ENCODE results near the gene TLN1.

DNA sequence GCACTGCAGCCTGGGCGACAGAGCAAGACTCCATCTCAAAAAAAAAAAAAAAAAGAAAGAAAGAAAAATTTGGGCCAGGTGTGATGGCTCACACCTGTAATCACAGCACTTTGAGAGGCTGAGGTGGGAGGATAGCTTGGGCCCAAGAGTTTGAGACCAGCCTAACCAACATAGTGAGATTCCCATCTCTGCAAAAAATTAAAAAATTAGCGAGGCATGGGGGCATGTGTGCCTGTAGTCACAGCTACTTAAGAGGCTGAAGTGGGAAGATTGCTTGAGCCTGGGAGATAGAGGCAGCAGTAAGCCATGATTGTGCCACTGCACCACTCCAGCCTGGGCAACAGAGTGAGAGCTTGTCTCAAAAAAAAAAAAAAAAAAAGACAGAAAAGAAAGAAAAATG, 78.4 kb downstream of the TLN1 start:
- TF ChIP-seq POLR2A (IDR thresholded peaks at IDR 0.05): no peak
- TF ChIP-seq, protein P1, sequence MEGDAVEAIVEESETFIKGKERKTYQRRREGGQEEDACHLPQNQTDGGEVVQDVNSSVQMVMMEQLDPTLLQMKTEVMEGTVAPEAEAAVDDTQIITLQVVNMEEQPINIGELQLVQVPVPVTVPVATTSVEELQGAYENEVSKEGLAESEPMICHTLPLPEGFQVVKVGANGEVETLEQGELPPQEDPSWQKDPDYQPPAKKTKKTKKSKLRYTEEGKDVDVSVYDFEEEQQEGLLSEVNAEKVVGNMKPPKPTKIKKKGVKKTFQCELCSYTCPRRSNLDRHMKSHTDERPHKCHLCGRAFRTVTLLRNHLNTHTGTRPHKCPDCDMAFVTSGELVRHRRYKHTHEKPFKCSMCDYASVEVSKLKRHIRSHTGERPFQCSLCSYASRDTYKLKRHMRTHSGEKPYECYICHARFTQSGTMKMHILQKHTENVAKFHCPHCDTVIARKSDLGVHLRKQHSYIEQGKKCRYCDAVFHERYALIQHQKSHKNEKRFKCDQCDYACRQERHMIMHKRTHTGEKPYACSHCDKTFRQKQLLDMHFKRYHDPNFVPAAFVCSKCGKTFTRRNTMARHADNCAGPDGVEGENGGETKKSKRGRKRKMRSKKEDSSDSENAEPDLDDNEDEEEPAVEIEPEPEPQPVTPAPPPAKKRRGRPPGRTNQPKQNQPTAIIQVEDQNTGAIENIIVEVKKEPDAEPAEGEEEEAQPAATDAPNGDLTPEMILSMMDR (IDR thresholded peaks at IDR 0.05): no peak

Data from heart left ventricle (tissue), 13 donors.